ENCODE data around the gene IL34.
"Not testable (repeated sequence)": the region's sequence is repeated elsewhere in the genome, so short reads cannot be mapped to it uniquely, and the experiment has no call there.

Gene IL34

DNA sequence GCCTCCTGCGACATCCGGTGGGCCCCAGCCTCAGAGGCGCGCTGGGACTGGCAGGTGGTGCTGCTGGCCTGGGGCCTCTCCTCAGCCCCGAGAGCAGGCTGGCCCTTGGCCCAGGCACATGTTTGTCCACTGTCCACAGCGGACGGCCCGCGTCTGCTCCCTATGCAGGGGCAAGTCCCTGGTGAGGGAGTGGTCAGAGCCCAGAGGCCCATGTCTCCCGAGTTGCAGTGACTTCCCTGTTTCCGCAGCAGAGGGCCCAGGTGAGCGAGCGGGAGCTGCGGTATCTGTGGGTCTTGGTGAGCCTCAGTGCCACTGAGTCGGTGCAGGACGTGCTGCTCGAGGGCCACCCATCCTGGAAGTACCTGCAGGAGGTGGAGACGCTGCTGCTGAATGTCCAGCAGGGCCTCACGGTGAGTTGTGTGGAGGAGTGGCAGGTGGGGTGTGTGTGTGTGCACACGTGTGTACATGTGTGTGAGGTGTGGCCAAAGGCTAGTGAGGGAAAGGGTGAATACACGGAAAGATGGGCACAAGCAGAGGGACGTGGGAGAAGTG lies 10.4 kb downstream of the IL34 start:
- no peak for DNase-seq

DNA sequence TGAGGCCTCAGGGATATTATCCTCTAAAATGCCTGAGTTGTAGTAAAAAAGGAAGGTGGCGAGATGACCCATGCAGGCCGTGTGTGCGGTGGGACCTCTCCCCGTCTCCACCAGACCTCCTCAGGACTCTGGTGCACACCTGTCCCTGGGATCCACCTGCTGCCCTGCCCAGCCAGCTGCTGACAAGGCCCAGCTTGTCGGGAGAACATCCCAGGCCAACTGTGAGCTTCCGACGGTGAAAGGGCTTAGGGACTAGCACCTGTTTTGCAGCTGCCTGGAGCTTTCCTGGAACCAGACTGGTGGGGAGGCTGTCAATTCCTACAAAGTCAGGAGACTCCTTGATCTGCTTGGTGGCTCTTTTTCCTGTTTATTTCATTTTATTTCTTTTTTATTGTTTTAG lies 11.6 kb downstream of the IL34 start:
- no peak for DNase-seq

DNA sequence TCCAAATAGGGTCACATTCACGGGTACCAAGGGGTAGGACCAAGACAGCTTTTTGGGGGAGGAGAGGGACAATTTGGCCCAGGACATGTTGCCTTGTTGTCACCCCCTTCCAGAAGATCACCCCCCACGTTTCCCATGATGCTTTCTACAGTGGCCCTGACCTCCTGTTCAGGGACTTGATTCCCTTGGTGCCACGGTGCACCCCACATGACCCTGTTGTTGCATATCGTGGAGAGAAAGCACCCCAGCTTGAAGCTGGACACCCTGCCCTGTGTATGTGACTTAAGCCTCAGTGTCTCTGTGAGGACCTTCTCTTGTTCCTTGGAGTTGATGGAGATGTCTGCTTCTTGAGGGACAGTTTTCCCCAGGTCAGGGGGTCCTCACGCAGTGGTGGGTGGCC lies 12.6 kb downstream of the IL34 start:
- no peak for DNase-seq

- DNase-seq: no peak
Measured at GRCh38 chr16:70659546-70659945, 13.2 kb downstream of the IL34 start.

- DNase-seq: no peak
Measured at GRCh38 chr16:70659953-70660671, 13.8 kb downstream of the IL34 start.

DNA sequence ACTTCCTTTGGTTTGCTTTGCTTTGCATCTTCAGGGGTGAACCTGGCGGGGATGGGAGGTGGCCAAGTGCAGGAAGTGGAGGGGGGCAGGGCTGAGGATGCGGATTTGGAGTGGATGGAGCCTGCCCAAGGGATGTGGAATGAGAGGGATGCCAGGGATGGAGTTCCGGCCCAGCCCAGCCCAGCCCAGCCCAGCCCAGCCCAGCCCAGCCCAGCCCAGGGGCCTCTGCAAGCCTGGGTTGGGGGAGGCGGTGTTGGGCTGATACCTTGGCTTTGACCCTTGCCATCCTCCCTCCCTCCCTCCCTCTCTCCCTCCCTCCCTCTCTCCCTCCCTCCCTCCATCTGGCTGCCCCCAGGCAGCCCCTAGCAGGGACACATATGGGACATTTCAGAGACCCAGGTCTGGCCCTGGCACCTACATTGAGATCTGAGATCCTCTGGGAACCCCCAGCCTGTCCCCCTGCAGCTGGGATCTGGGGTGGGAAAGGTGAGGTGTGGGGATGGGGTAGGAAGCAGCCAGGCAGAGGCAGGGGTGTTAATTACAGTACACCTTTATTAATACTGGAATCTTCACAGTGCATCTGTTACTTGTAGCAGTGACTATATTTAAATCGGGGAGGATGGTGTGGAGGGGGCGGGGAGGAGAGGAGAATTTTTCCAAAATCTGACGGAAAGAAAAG lies 14.5 kb downstream of the IL34 start:
- peak in 1 of 58 donors; percentile 24 for DNase-seq

DNA sequence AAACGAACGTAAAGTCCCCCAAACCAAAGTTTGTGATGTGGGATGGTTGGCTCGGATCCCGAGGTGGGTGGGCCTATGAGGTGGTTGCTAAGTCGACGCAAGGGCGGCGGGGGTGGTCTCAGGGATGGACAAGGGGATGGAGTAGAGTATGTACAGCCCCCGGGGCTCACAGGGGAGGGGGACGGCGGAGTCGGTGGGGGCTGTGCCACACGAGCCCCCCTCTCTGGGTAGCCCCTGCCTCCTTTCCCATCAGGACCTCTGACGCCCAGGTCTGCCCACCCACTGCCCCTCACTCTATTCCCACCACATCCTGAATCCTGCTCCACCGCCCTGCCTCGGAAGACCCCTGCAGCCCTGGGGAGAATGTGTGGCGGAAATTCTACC lies 15.2 kb downstream of the IL34 start:
- DNase-seq: peak in 1 of 58 donors; percentile 31

GRCh38 chr16:70661918-70662641 lies 15.7 kb downstream of the IL34 start:
- DNase-seq: peak in 8 of 58 donors; percentile 19 to 52 (median 42)

DNA sequence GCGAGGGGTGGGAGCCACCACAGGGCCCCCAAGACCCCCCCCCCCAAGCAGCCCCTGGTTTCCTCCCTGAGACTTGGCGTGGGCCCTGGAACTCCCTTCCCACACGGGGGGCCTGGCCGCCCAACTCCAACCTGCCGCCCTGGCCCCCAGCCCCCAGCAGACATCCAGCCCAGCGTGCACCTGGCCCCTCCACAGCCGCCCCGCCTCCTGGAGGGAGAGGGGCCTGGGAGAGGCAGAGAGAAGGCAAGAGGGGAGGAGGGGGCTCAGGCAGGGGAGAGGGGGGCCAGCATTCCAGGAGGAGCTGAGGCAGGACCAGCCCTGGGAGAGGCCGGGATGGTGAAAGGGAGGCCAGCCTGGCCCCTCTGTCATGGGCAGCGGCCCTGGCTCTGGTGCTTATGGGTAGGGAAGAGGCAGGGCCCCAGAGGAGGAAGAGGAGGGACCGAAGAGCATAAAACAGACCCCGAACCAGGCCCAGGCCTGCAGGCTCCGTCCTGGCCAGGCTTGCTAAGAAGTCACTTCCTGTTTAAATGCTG lies 16.7 kb downstream of the IL34 start:
- no peak for DNase-seq

DNA sequence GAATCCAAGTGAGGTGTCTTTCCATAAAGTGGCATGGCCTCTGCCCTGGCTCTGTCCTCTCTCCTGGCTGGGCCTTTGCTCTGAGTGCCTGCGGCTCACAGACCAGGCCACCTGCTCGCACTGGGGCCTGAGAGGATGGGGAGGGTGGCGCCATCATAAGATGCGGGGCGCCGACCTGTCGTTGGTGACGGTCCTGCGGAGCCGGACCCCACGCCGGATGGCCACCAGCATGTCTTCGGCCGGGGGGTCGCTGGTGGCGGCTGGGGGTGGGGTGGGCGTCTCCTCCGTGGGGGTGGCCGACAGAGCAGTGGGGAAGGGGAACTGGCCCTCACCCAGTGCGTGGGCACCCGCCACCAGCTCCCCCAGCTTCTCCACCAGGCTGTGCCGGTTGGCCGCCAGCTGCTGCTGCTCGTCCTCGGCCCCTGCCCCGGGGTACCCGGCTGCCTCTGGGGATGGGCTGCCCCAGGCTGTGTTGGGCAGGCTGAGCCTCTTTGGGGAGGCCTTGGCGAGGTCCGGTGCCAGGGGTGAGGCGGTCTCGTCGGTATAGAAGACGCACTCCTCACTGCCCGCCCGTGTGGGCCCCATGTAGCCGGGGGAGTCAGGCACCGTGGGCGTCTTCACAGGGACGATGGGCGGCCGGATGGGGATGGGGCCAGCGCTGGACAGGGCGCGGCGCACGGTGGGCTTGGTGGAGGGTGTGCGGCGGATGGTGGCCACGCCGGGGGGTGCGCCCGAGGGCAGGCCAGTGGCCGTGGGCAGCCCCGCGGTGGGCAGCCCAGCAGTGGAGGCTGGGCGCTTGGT lies 17.4 kb downstream of the IL34 start:
- DNase-seq: no peak

- DNase-seq: no peak
Measured at GRCh38 chr16:70664325-70665112, 18.2 kb downstream of the IL34 start.

- no peak for DNase-seq
Measured at GRCh38 chr16:70665113-70665694, 18.8 kb downstream of the IL34 start.

GRCh38 chr16:70665806-70666735 lies 19.7 kb downstream of the IL34 start:
- DNase-seq: no peak

- DNase-seq: no peak
Measured at GRCh38 chr16:70670175-70670574, 23.8 kb downstream of the IL34 start.

- DNase-seq: not testable (repeated sequence)
Measured at GRCh38 chr16:70670938-70671337, 24.6 kb downstream of the IL34 start.

- DNase-seq: no peak
Measured at GRCh38 chr16:70674221-70675014, 28.1 kb downstream of the IL34 start.

DNA sequence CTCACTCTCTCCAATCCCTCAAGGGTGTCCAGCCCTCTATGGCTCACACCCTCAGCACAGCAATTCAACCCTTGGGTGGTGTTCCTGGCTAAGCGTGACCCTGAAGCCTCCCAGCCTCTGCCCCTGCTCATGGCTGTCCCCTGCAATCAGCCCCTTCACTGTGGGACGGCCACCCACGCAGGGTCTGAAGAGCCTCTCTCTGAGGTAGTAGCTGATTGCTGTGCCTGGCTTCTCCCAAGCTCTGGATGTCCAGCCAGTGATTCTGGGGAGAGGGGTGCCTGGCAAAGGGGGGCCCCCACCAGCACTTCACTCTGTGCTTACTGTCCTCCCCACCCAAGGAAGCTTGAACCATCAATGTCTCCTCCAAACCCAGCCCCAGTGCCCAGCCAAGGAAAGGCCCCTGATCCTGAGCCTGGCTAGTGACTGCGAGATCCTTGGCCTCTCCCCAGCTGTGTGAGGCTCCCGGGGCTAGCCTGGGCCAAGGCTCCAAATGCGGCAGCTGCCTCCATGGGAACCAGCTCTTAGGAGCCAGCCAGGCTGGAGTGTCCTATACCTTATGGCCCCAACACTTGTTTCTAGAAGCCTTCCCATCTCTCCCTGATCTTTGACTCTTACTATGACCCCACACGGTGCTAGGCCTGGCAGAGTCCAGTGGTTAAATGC lies 29.6 kb downstream of the IL34 start:
- no peak for DNase-seq

All from anterior cingulate cortex (tissue), 58 donors.